Stimulated activated CD8-positive, alpha-beta memory T cell treated with anti-CD3 and anti-CD28 coated beads, Interleukin-7, amount 100 ng/mL, for 48 hours (primary cell): ENCODE data around the gene KNCN.

ENCODE experiments used
- DNase-seq, 2 donors: peaks; one replicate each; pipeline ENCODE4 v3.0.0-alpha.2; 2020; ENCODE audit warnings: low read depth in 1 of 2; ENCODE audit errors: extremely low read depth in 1 of 2

KNCN gene

DNA sequence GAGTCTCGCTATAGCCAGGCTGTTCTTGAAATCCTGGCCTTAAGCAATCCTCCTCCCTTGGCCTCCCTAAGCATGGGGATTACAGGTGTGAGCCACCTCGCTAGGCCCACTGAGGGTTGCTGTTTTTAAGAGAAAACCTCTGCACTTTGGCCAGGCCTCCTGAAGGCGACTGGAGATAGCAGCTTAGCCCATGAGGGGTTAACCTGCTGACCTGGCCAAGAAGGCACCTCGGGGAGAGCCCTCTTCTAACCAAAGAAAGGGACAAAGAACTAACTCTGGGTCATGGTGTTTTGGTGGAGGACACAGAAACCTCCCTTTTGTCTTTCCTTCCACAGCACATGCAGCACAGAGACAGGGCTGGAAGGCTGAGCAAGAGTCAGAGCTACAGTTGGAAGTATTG is 17.7 kb upstream of the KNCN start:
- DNase-seq, result no peak

- DNase-seq, result no peak
These were observed 17.0 kb upstream of the KNCN start for GRCh38 chr1:46568461-46568891.

- no peak for DNase-seq
These were observed 11.9 kb upstream of the KNCN start for GRCh38 chr1:46563341-46563740.

- no peak for DNase-seq
These were observed 11.1 kb upstream of the KNCN start for GRCh38 chr1:46562498-46562897.

- DNase-seq, result no peak
These were observed 7.5 kb upstream of the KNCN start for GRCh38 chr1:46558966-46559365.

GRCh38 chr1:46558141-46558963 is 6.9 kb upstream of the KNCN start:
- DNase-seq, result no peak

DNA sequence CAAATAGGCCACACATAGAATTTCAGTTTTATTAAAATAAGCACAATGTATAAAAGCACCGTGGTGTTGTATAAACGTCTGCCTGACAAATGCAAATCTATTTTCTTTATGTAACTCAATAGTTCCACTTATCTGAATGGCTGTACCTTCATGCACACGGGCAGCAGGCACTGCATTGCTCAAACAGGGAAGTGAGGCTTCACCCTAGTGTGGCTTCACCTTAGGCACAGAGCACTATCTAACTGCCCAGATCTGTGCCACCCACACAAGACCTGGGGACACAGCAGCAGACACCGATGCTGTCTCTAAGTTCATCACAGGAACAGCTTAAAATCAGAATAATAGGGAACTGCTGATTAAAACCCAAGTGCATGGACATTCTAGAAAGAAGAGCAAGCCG is 6.0 kb upstream of the KNCN start:
- no peak for DNase-seq

GRCh38 chr1:46556822-46557221 is 5.4 kb upstream of the KNCN start:
- no peak for DNase-seq

GRCh38 chr1:46555826-46556619 is 4.6 kb upstream of the KNCN start:
- DNase-seq, result no peak

DNA sequence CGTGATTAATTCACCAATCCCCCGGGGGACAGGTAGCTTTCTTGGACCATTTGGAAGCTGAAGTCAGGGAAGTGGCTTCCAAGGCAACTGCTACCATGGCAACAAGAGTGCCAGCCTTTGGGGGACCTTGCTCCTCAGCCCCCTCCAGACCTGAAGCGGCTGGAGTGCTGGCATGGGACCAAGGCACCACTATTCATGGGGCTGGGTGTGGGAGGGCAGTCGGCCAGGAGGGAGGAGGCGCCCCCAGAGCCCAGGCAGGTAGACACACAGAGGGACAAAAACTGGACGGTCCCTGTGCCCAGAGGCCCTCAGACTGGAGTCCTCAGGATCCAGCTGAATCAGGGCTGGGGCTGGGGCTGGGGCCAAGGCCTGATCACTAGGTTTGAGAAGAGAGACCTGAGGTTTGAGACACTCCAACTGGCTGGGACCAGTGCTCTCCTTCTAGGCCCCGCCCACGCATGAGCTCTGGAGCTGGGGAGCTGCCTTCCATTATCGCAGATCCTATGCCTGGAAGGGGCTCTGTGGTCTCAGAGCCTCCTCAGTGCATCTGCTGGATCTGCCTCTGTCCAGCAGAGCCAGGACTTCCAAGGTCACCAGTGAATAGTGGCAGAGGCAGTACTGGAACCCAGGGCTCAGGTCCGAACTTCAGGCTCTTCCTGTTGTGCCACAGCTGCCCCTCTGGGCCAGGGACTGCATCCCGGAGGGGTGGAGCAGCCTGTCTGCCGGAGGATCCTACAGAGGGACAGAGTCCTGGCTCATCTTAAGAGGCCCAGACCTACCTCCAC is 3.3 kb upstream of the KNCN start:
- no peak for DNase-seq

DNA sequence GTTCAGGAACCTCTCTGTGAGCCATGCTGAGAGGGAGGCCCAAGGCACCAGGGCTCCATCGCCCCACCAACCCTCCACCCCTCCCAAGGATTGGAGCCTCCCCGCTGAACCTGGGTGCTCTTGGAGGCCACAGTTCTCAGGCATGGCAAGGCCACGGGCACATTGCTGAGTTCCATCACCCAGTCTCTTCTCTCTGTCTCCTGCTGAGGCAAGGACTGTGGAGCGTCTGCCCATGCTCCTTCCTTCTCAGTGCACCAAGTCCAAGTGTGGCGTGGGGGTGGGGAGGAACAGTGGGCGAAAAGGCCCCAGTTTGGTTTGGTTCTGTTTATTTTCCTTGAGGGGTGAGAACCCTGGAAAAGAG is 2.8 kb upstream of the KNCN start:
- DNase-seq, result no peak

DNA sequence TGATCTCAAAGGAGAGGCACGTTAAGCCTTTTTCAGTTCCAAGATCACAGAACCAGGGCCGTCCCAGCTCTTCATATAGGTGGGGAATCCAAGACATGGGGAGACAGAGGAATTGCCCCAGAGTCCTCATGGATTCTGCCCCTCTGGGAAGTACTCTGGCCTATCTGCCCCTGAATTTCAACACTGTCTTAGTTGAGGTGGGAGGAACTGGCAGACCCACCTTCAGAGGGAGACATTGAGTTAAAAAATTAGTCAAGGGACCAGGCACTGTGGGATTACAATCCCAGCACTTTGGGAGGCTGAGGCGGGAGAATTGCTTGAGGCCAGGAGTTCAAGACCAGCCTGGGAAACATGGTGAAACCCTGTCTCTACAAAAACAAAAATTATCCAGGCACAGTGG is 2.1 kb upstream of the KNCN start:
- no peak for DNase-seq

GRCh38 chr1:46552357-46553237 is 1.1 kb upstream of the KNCN start:
- DNase-seq, result no peak

- DNase-seq, result no peak
These were observed 656 bp downstream of the KNCN start for GRCh38 chr1:46550751-46551231.

- DNase-seq, result no peak
These were observed 1.5 kb downstream of the KNCN start for GRCh38 chr1:46549697-46550681.

- DNase-seq, result no peak
These were observed 3.7 kb downstream of the KNCN start for GRCh38 chr1:46547481-46548383.

DNA sequence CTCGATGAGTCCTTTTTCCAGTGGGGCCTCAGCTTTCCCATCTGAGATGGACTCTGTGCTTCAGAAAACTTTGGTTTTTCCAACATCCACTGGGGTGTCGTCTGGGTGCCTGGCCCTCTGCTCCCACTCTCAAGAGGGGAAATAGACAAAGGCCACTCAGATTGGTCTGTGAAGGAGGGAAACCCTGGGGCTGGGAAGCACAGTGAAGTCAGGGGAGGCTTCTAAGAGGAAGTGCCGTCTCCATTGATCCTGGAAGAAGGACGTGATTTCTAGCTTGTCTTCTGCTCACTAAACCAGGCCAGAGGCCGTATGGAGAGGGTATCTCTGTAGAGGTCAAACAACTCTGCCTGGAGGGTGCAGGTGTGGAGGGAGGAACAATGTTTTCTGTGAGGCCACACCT is 5.2 kb downstream of the KNCN start:
- no peak for DNase-seq

DNA sequence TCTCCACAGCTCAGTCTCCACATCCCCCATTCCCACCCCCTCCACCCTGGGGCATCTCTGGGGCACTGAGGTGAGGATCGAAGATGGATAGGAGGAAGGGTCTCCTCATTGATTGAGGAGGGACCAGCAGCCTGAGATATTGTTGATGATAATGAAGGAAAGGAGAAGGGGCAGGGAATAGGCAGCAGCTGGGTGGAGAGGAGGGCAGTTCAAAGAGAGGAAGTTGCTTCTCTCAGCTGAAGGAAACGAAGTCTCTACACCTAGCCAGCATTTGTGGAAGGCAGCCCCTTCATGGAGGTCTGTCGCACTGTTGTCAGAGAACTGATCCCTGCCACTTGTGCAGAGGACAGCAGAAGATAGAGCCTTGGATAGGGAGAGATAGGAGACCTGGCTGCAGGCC is 5.7 kb downstream of the KNCN start:
- DNase-seq, result no peak
